AG09309 (cell line): Measurements from ENCODE around the gene USP11.
A peak's percentile ranks its signal among the peaks of the same experiment; 100 is the strongest.

Experiments
- DNase-seq: peaks from one replicate; pipeline ENCODE4 v3.0.0-alpha.2; 2010; ENCODE audit warnings: low read depth
- H3K4me3 ChIP-seq: 2 replicates; pipeline ENCODE4 v1.5.1; 2011; ENCODE audit warnings: mild to moderate bottlenecking, low read depth, low read length, moderate library complexity; ENCODE audit not compliant: control insufficient read depth
- TF ChIP-seq, protein P1 (sequence below): IDR thresholded peaks from 2 replicates; pipeline ENCODE4 v1.5.1; 2011; ENCODE audit warnings: mild to moderate bottlenecking, low read depth, low read length, inconsistent platforms; ENCODE audit not compliant: insufficient read depth, control insufficient read depth; ENCODE audit errors: missing control alignments

USP11 gene

DNA sequence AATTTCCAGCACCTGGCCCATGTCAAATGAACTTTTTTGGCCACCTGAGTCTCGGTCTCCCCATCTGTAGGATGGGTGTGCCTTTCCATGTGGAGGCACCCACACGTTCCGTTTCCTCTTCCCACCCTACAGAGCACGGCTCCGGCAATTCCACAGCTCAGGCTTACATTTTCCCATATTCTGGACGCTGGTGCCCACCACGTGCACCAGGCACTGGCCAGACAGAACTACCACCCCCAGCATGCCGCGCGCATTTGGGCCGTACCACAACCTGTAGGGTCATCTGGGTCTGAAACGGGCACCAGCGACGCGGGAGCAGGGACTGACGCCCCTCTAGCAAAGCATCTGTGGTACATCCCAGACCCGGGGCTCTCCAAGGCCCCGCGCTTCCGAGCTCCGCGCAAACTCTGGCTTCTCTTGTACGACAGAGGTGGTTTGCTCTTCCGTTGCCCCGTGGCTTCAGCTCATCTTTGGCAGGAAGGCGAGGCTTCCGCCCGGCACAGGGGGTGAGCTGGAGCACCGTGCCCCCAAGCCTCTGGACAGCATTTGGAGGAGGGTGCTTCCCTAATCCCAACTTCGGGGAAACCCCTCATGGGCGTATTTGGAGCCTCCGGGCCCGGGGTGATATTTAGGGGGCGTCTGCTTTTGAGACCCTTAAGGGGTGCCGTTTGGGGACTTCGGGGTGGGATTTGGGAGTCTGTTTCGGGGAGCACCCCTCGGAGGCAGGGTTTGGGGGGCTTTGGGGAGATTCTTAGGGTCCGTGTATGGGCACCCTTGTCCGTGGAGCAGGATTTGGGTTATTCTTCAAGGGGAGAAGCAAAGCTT is 42.2 kb upstream of the USP11 start:
- H3K4me3 ChIP-seq, result peak overlapping the region; percentile 63
- peak; percentile 78 for DNase-seq
- TF ChIP-seq, protein P1, sequence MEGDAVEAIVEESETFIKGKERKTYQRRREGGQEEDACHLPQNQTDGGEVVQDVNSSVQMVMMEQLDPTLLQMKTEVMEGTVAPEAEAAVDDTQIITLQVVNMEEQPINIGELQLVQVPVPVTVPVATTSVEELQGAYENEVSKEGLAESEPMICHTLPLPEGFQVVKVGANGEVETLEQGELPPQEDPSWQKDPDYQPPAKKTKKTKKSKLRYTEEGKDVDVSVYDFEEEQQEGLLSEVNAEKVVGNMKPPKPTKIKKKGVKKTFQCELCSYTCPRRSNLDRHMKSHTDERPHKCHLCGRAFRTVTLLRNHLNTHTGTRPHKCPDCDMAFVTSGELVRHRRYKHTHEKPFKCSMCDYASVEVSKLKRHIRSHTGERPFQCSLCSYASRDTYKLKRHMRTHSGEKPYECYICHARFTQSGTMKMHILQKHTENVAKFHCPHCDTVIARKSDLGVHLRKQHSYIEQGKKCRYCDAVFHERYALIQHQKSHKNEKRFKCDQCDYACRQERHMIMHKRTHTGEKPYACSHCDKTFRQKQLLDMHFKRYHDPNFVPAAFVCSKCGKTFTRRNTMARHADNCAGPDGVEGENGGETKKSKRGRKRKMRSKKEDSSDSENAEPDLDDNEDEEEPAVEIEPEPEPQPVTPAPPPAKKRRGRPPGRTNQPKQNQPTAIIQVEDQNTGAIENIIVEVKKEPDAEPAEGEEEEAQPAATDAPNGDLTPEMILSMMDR, result no peak

DNA sequence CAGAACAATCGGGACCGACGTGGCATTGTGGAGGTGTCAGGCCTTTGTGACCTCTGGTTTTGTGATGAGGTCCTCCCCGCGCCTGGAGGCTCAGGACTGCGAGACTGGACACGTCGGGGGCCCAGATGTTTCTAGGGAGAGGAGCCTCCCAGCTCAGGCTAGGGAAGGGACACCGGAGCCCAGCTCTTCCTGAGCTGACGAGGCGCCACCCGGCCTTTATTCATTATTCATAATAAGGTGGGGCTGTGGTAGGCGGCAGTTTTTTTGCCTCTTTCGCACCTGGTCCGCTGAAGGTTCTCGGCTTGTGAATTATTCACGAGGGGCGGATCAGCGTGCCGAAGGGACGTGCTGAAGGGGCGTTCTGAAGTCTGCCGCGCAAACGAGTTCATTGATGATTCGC is 41.5 kb upstream of the USP11 start:
- TF ChIP-seq, protein P1, result no peak
- no peak for DNase-seq
- H3K4me3 ChIP-seq, result peak overlapping the region; percentile 63

DNA sequence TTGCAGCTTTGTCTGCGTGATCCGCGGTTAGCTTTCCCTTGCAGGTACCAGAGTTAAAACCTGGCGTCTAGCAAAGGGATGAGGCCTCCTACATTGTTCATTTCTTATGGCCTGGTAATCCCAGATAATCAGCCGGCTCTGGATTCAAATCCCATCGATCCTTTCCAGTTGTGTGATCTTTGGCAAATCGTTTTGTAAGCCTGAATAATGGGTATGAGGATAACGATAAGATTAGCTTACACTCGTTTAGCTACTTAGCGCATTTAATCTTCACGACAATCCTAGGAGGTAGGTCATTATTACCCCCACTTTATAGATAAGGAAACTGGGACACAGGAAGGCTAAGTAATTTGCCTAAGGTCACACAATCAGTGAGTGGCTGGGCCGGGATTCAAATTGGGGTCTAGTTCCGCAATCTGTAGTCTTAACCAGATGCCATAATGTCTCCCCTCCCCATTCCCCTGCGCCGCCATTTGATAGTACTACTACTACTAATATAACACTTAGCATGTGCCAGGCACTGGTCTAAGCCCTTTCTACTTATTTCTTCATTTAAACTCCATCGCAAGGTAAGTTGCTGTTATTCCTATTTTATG is 40.9 kb upstream of the USP11 start:
- no peak for DNase-seq
- TF ChIP-seq, protein P1, result no peak
- peak overlapping the region; percentile 63 for H3K4me3 ChIP-seq

DNA sequence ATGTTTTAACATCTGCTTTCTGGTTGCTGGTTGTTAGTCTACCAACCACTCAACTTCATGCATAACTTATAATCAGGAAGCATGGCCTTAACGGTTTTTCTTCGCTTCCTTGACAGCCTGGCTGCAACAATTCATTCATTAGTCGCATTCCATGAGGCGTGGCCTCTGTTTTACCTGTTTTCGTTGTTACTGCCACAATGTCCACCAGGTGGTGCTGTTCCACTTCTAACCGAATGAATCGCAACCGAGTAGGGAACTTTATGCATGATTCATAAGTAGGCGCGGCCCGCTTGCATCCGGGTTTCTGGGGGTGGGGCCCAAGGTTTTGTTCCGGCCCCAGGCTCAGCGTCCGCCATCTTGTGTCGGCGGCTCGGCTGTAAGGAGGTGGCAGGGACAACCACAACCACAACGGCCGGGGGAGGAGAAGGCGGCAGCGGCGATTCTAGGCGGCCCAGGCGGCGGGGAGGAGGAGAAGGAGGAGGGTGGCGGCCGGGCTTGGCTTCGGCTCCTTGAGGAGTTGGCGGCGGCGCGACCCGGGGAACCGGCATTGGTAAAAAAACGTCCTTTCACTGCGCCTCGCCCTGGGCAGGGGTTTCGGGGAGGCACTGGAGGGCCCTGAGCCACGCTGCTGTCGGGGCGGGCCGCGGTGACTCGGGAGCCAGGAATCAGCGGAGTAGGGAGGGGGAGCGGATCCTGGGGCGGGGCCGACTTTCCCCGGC is 39.2 kb upstream of the USP11 start, which contains the start of gene UBA1:
TSS of gene UBA1 (plus strand) at position 355 of the 719 bp plus-strand sequence. CDS start 4,974 bp downstream, outside the sequence.
- H3K4me3 ChIP-seq, result peak within 1 kb of the TSS; percentile 97
- TF ChIP-seq, protein P1, result peak; percentile 81
- DNase-seq, result peak; percentile 89

DNA sequence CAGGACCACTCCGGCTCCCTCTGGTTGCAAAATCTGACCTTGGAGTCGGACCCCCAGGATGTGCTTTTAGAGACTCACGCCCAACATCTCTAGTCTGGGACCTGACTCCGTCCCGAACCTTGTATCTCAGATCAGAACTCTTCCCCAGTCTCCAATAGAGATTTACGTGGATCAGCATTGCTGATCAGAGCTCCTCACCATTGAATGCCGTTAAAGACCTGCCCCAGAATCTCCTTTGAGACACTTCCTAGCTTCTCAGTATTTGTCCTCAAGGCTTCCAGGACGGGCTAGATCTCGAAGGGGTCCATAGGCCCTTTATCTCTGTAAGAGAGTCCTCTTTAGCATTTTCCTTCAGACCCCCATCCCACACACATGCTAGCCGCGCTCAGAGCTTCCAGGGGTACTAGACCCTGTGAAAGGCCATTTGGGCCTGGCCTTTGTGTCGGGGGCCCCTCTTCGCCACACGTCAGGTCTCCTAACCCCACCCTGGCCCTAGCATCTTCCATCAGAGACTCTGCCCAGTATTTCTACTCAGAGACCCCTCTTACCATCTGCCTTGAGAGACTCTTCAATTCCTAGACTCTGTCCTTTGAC is 38.5 kb upstream of the USP11 start:
- TF ChIP-seq, protein P1, result no peak
- DNase-seq, result no peak
- H3K4me3 ChIP-seq, result peak overlapping the region; percentile 97

DNA sequence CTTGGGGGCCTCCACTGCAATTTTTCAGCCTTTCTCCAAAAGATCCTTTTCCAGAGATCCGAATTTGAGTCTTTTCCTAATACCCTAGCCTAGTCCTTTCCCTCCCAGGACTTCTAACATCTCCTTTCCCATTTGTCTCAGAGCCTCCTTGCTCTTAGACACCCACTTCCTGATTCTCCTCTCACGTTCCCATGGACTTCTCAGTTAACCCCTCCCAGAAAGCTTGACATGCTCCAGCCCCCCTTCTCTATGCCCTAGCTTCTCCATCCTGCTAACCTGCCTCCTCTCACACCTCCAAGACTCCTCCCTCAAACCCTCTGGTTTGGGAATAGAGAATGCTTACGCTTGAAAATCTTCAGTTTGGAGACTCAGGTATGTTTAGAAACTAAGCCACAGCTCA is 36.7 kb upstream of the USP11 start:
- DNase-seq, result no peak
- TF ChIP-seq, protein P1, result no peak
- peak overlapping the region; percentile 11 for H3K4me3 ChIP-seq
